Right lobe of liver (tissue), 6 donors: ENCODE data around the gene SEMA3A. TPM values are rescaled to one million over a fixed set of nuclear protein-coding genes. Genes with fewer than 3 reads are reported as not detected.

Source experiments
- ATAC-seq, 4 donors: fragments of 200-7000 bp; cut with Tn5 transposase; one replicate each; pipeline ENCODE4 v1.9.1; 2020; ENCODE audit warnings: mild to moderate bottlenecking in 4 of 4, moderate library complexity in 4 of 4
- DNase-seq, 3 donors: peaks; one replicate each; pipeline ENCODE4 v3.0.0-alpha.2; 2020
- H3K27ac ChIP-seq, 3 donors: fragments of 200-600 bp; one replicate each; pipeline ENCODE4 v1.8.0; 2022
- H3K27me3 ChIP-seq, 2 donors: fragments of 200-600 bp; one replicate each; pipeline ENCODE4 v1.8.0; 2022
- H3K36me3 ChIP-seq, 4 donors: fragments of 200-600 bp; sonication (generic) in 1 of 4; one replicate each; pipeline versions ENCODE4 v1.5.1 to v1.8.0; 2017 to 2022; ENCODE audit warnings: control low read depth in 1 of 4
- H3K4me1 ChIP-seq, 4 donors: fragments of 200-600 bp; sonication (generic) in 1 of 4; one replicate each; pipeline versions ENCODE4 v1.5.1 to v1.8.0; 2017 to 2022; ENCODE audit warnings: control low read depth in 1 of 4
- H3K4me3 ChIP-seq, 3 donors: fragments of 200-600 bp; one replicate each; pipeline ENCODE4 v1.8.0; 2022
- H3K9me3 ChIP-seq, 4 donors: fragments of 200-600 bp; sonication (generic) in 1 of 4; one replicate each; pipeline versions ENCODE4 v1.5.1 to v1.8.0; 2017 to 2022; ENCODE audit warnings: control low read depth in 1 of 4
- CTCF ChIP-seq, 4 donors: fragments of 200-600 bp in 3 of 4; fragments of 450-650 bp in 1 of 4; IDR thresholded peaks; one replicate each; pipeline versions ENCODE4 v1.5.1 to v1.8.0; 2016 to 2022; ENCODE audit warnings: antibody characterized with exemption in 4 of 4, mild to moderate bottlenecking in 2 of 4
- POLR2A ChIP-seq: fragments of 450-650 bp; IDR thresholded peaks from one replicate; pipeline ENCODE4 v1.6.1; 2017; ENCODE audit warnings: antibody characterized with exemption, mild to moderate bottlenecking
- WGBS: methylation state at CpG from one replicate; pipeline ENCODE4 v1.1.6; 2018; ENCODE audit warnings: low coverage, low lambda C conversion rate; ENCODE audit not compliant: insufficient coverage; ENCODE audit errors: missing lambda C conversion rate; 5-methylcytosine and 5-hydroxymethylcytosine counted together
- intact Hi-C, 2 donors: fragments of 100-400 bp; cut with DNase I; formaldehyde crosslinking; loops; one replicate each; pipeline versions ENCODE4 v1.11.2 to v1.14.1; 2022
- total RNA-seq, 6 experiments: library from RNA; depleted of rRNA in 2 of 6; stranded (reverse); fragments of >200 nt in 2 of 6; fragmentation: NEBNext Ultra II Directional in 3 of 6; extraction: Animal tissue kit (Norgen Biotek cat#: 25700) in 3 of 6; gene quantifications; one replicate each; pipeline versions ENCODE4 v1.1.0 to v1.2.4, GENCODE V29; 2016 to 2023
- donor health status: DM: no; HTN: yes; CAD: no.
- donor health status: DM: no; HTN: no; CAD: no.
- donor health status: DM: no; HTN: no; CAD: no.
- donor health status: DM: no; HTN: yes; CAD: no.
- donor health status: DM: no; HTN: yes; CAD: no.

The SEMA3A gene
- total RNA-seq, 6 experiments from 2014 or later: 0.12 to 0.57 (median 0.29) TPM; not detected in 1

DNA sequence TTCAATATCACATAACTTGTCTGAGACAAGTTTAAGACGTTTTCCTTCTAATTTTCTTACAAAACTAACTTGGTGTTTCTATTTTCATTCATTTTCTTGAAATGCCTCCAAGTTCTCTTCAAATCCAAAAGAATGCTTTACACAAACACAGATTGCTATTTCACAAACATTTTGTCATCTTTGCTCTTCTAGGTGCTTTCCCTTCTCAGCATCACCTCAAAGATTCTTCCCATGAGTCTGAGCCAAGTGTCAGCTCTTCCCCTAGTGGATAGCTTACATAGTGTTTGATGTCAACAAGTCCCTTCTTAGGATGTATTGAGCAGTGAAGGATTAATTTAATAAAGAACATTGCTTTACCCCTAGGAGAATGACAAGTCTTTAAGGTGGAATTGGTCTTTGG lies 38.1 kb upstream of the SEMA3A start:
- DNase-seq: no peak
- 5% methylated on average over 1 of the region's 1 CpG for WGBS
- TF ChIP-seq POLR2A (no peak), CTCF (IDR thresholded peaks at IDR 0.05) (no peak)
- Histone ChIP-seq H3K9me3 (no peaks in the 10 kb centered on the region), H3K4me1 (no peaks in the 10 kb centered on the region), H3K36me3 (no peaks in the 10 kb centered on the region), H3K4me3 (no peak overlapping the region), H3K27ac (no peak overlapping the region), H3K27me3 (no peaks in the 10 kb centered on the region)
- intact Hi-C loops: no loop called here
- ATAC-seq: no peak

DNA sequence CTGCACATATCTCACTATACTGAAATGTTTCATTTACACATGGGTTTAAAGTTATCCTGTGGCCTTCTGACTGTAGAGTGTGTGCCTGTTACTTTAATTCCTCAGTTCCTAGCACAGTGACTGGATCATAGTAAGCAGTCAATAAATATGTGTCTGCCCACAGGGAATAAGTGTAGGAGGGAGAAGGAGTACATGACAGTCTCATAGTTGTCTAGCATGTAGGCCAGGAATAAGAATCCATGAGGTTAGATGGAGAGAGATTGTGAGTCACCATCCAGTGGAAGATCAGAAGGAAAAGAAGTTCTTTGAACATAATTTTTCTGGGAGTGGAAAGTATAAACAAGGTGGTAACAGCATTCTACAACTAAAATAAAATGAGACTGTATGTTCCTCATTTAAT lies 36.6 kb upstream of the SEMA3A start:
- Histone ChIP-seq H3K4me3 (no peak overlapping the region), H3K27me3 (no peaks in the 10 kb centered on the region), H3K4me1 (no peaks in the 10 kb centered on the region), H3K9me3 (no peaks in the 10 kb centered on the region), H3K36me3 (no peaks in the 10 kb centered on the region), H3K27ac (no peak overlapping the region)
- DNase-seq (no peak), ATAC-seq (no peak)
- intact Hi-C loops: no loop called here
- TF ChIP-seq POLR2A (no peak), CTCF (IDR thresholded peaks at IDR 0.05) (no peak)

DNA sequence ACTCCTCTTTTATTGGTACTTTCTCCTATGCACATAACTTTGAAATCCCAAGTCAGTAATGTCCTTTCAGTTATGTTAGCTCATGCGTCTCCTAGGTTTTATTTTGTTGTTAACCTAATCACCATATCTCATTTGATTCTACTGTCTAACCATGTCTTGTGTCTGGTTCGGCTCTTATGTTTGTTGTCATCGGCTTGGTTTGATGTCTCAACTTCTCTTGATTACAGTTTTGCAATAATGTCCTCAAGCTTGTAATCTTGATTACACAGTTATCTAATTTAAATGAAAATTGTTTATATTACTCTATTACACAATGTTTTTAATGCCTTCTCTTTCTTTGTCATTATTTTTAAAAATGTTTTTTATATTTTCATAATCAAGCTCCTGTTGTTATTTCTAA lies 35.9 kb upstream of the SEMA3A start:
- intact Hi-C loops: no loop called here
- no peak for DNase-seq
- 14% methylated on average over 3 of the region's 3 CpGs for WGBS

DNA sequence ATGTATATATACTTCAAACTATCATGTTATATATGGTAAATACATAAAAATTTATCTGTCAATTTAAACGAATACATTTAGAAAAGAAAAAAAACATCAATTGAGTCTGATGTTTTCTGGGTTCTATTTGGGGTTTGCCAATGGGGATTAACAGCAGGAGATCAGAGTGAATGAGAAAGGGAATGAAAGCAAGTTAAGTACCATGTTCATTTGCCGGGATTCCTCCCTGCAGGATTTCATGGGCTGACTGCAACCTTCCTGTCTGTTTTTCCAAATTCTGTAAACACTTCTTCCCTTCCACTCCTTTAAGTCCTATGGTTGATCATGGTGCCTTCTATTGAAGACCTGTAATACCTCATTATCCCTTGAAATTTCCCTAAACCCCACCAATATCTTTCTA lies 33.9 kb upstream of the SEMA3A start:
- no peak overlapping the region for H3K27ac ChIP-seq
- no peaks in the 10 kb centered on the region for H3K4me1 ChIP-seq
- TF ChIP-seq CTCF (IDR thresholded peaks at IDR 0.05) (no peak), POLR2A (no peak)
- ATAC-seq (no peak), DNase-seq (no peak)
- H3K9me3 ChIP-seq: no peaks in the 10 kb centered on the region
- no peak overlapping the region for H3K4me3 ChIP-seq
- WGBS: 27% methylated on average over 2 of the region's 2 CpGs
- no peaks in the 10 kb centered on the region for H3K27me3 ChIP-seq
- H3K36me3 ChIP-seq: no peaks in the 10 kb centered on the region
- intact Hi-C loops: no loop called here

More for the DNA sequence above, 35.9 kb upstream of the SEMA3A start:
- Histone ChIP-seq H3K4me1 (no peaks in the 10 kb centered on the region), H3K27ac (no peak overlapping the region), H3K36me3 (no peaks in the 10 kb centered on the region), H3K9me3 (no peaks in the 10 kb centered on the region), H3K27me3 (no peaks in the 10 kb centered on the region), H3K4me3 (no peak overlapping the region)
- TF ChIP-seq CTCF (IDR thresholded peaks at IDR 0.05) (no peak), POLR2A (no peak)
- no peak for ATAC-seq

- Histone ChIP-seq H3K4me3 (no peak overlapping the region), H3K4me1 (no peaks in the 10 kb centered on the region), H3K36me3 (no peaks in the 10 kb centered on the region), H3K9me3 (no peaks in the 10 kb centered on the region), H3K27ac (no peak overlapping the region), H3K27me3 (no peaks in the 10 kb centered on the region)
- intact Hi-C loops: no loop called here
- ATAC-seq (no peak), DNase-seq (no peak)
- WGBS: 68% methylated on average over 2 of the region's 2 CpGs
- TF ChIP-seq CTCF (IDR thresholded peaks at IDR 0.05) (no peak), POLR2A (no peak)
These were observed 32.2 kb upstream of the SEMA3A start for GRCh38 chr7:84226759-84227158.
